ENCODE measurements around the gene LGALS4. TPM values are rescaled to one million over a fixed set of nuclear protein-coding genes. Genes with fewer than 3 reads are reported as not detected.
A peak's percentile ranks its signal among the peaks of the same experiment; 100 is the strongest.

Gene LGALS4
- total RNA-seq, 2 experiments from 2014 or later, result 3.8 to 4.0 TPM

- peak; percentile 100 for DNase-seq
- peak; percentile 65 for ATAC-seq (ENCODE audit: low read depth)
- H3K27ac Mint-ChIP-seq, result peak within 1 kb of the TSS; percentile 100
- peaks cover 30% of the 10 kb centered on the region for H3K36me3 Mint-ChIP-seq
- peak within 1 kb of the TSS; percentile 97 for H3K4me3 Mint-ChIP-seq
- POLR2A ChIA-PET, result interaction anchor here (1.0 to 7.3 kb wide), 10 partner anchors 10 to 447 kb away, joined by 3 to 161 read pairs (median 7); partner anchors contain the start of genes ECH1, FAM98C, MRPS12 and NFKBIB
- H3K9me3 Mint-ChIP-seq, result no peaks in the 10 kb centered on the region
- peaks cover 38% of the 10 kb centered on the region for H3K4me1 Mint-ChIP-seq
- no peaks in the 10 kb centered on the region for H3K27me3 Mint-ChIP-seq
These were observed 37.2 kb upstream of the LGALS4 start, which contains the start of gene HNRNPL for GRCh38 chr19:38849860-38850435. Gene HNRNPL, minus strand, starts transcription at chr19:38849986. Its CDS starts 20 bp downstream, at chr19:38849966.

- peaks cover 32% of the 10 kb centered on the region for H3K36me3 Mint-ChIP-seq
- ATAC-seq (ENCODE audit: low read depth), result peak; percentile 14
- peak overlapping the region; percentile 97 for H3K4me3 Mint-ChIP-seq
- H3K27ac Mint-ChIP-seq, result peak overlapping the region; percentile 100
- no peaks in the 10 kb centered on the region for H3K9me3 Mint-ChIP-seq
- peak; percentile 99 for DNase-seq
- peaks cover 42% of the 10 kb centered on the region for H3K4me1 Mint-ChIP-seq
- H3K27me3 Mint-ChIP-seq, result no peaks in the 10 kb centered on the region
- POLR2A ChIA-PET, result interaction anchor here (0.6 to 7.3 kb wide), 20 partner anchors 8 to 446 kb away, joined by 3 to 161 read pairs (median 4); partner anchors contain the start of genes ACTN4, ECH1, FAM98C and MRPS12
These were observed 36.6 kb upstream of the LGALS4 start for GRCh38 chr19:38849147-38849859.

- ATAC-seq (ENCODE audit: low read depth), result no peak
- POLR2A ChIA-PET, result interaction anchor here (0.6 to 7.3 kb wide), 20 partner anchors 8 to 445 kb away, joined by 3 to 161 read pairs (median 4); partner anchors contain the start of genes ACTN4, ECH1, FAM98C and MRPS12
- no peak for DNase-seq
- H3K4me3 Mint-ChIP-seq, result peak overlapping the region; percentile 97
- H3K27me3 Mint-ChIP-seq, result no peaks in the 10 kb centered on the region
- H3K9me3 Mint-ChIP-seq, result no peaks in the 10 kb centered on the region
- peaks cover 47% of the 10 kb centered on the region for H3K4me1 Mint-ChIP-seq
- peak overlapping the region; percentile 100 for H3K27ac Mint-ChIP-seq
- peaks cover 39% of the 10 kb centered on the region for H3K36me3 Mint-ChIP-seq
These were observed 35.8 kb upstream of the LGALS4 start for GRCh38 chr19:38848299-38849146.

- H3K27ac Mint-ChIP-seq, result peak overlapping the region; percentile 40
- H3K9me3 Mint-ChIP-seq, result no peaks in the 10 kb centered on the region
- POLR2A ChIA-PET, result interaction anchor here (0.8 kb wide), 1 partner anchor 32 kb away, joined by 3 read pairs; the partner anchor contains the start of gene RINL
- H3K36me3 Mint-ChIP-seq, result peaks cover 58% of the 10 kb centered on the region
- no peak for DNase-seq
- no peaks in the 10 kb centered on the region for H3K27me3 Mint-ChIP-seq
- ATAC-seq (ENCODE audit: low read depth), result no peak
- H3K4me1 Mint-ChIP-seq, result peaks cover 56% of the 10 kb centered on the region
- peak overlapping the region; percentile 26 for H3K4me3 Mint-ChIP-seq
These were observed 33.4 kb upstream of the LGALS4 start for GRCh38 chr19:38846097-38846496.

GRCh38 chr19:38845374-38846024, 32.8 kb upstream of the LGALS4 start:
- Mint-ChIP-seq H3K27ac (peak overlapping the region; percentile 40), H3K4me1 (peaks cover 55% of the 10 kb centered on the region), H3K27me3 (no peaks in the 10 kb centered on the region), H3K36me3 (peaks cover 63% of the 10 kb centered on the region), H3K9me3 (no peaks in the 10 kb centered on the region), H3K4me3 (peak overlapping the region; percentile 20)
- POLR2A ChIA-PET, result interaction anchor here (0.8 kb wide), 1 partner anchor 33 kb away, joined by 3 read pairs; the partner anchor contains the start of gene RINL
- ATAC-seq (ENCODE audit: low read depth) (no peak), DNase-seq (no peak)

GRCh38 chr19:38844093-38844686, 31.4 kb upstream of the LGALS4 start:
- no peak for ATAC-seq (ENCODE audit: low read depth)
- Mint-ChIP-seq H3K4me3 (peak overlapping the region; percentile 36), H3K27me3 (no peaks in the 10 kb centered on the region), H3K9me3 (no peaks in the 10 kb centered on the region), H3K27ac (peak overlapping the region; percentile 96), H3K36me3 (peaks cover 69% of the 10 kb centered on the region), H3K4me1 (peaks cover 57% of the 10 kb centered on the region)
- DNase-seq, result no peak
- POLR2A ChIA-PET, result interaction anchor here (0.7 to 3.6 kb wide), 5 partner anchors 9 to 83 kb away, joined by 3 to 55 read pairs (median 5); partner anchors contain the start of genes ECH1 and RINL

- Mint-ChIP-seq H3K36me3 (peaks cover 66% of the 10 kb centered on the region), H3K9me3 (no peaks in the 10 kb centered on the region), H3K27ac (peak overlapping the region; percentile 96), H3K4me1 (peaks cover 53% of the 10 kb centered on the region), H3K4me3 (peak overlapping the region; percentile 79), H3K27me3 (no peaks in the 10 kb centered on the region)
- DNase-seq (no peak), ATAC-seq (ENCODE audit: low read depth) (no peak)
- POLR2A ChIA-PET, result interaction anchor here (1.5 to 3.6 kb wide), 4 partner anchors 9 to 35 kb away, joined by 5 to 55 read pairs (median 24); partner anchors contain the start of genes ECH1 and RINL
These were observed 30.5 kb upstream of the LGALS4 start for GRCh38 chr19:38843175-38843758.

- H3K36me3 Mint-ChIP-seq, result peaks cover 60% of the 10 kb centered on the region
- no peaks in the 10 kb centered on the region for H3K9me3 Mint-ChIP-seq
- DNase-seq, result peak; percentile 71
- H3K27me3 Mint-ChIP-seq, result no peaks in the 10 kb centered on the region
- H3K4me1 Mint-ChIP-seq, result peaks cover 48% of the 10 kb centered on the region
- H3K4me3 Mint-ChIP-seq, result peak overlapping the region; percentile 79
- peak overlapping the region; percentile 96 for H3K27ac Mint-ChIP-seq
- ATAC-seq (ENCODE audit: low read depth), result peak; percentile 91
- POLR2A ChIA-PET, result interaction anchor here (0.5 to 3.6 kb wide), 21 partner anchors 9 to 439 kb away, joined by 3 to 55 read pairs (median 4); partner anchors contain the start of genes ECH1, EIF3K, FAM98C and MRPS12
These were observed 29.9 kb upstream of the LGALS4 start for GRCh38 chr19:38842439-38843174.

GRCh38 chr19:38841787-38842438, 29.2 kb upstream of the LGALS4 start:
- DNase-seq (peak; percentile 61), ATAC-seq (ENCODE audit: low read depth) (peak; percentile 27)
- peak overlapping the region; percentile 96 for H3K27ac Mint-ChIP-seq
- no peaks in the 10 kb centered on the region for H3K27me3 Mint-ChIP-seq
- H3K4me1 Mint-ChIP-seq, result peaks cover 46% of the 10 kb centered on the region
- H3K36me3 Mint-ChIP-seq, result peaks cover 57% of the 10 kb centered on the region
- POLR2A ChIA-PET, result interaction anchor here (0.6 to 3.6 kb wide), 21 partner anchors 9 to 439 kb away, joined by 3 to 55 read pairs (median 5); partner anchors contain the start of genes ECH1, EIF3K, FAM98C and MRPS12
- H3K9me3 Mint-ChIP-seq, result no peaks in the 10 kb centered on the region
- peak overlapping the region; percentile 79 for H3K4me3 Mint-ChIP-seq

GRCh38 chr19:38841180-38841766, 28.5 kb upstream of the LGALS4 start:
- DNase-seq (no peak), ATAC-seq (ENCODE audit: low read depth) (no peak)
- POLR2A ChIA-PET, result interaction anchor here (0.6 to 3.6 kb wide), 17 partner anchors 8 to 438 kb away, joined by 3 to 55 read pairs (median 7); partner anchors contain the start of genes ECH1, FAM98C, MRPS12 and RINL
- H3K4me1 Mint-ChIP-seq, result peaks cover 45% of the 10 kb centered on the region
- H3K27me3 Mint-ChIP-seq, result no peaks in the 10 kb centered on the region
- peaks cover 56% of the 10 kb centered on the region for H3K36me3 Mint-ChIP-seq
- H3K27ac Mint-ChIP-seq, result peak overlapping the region; percentile 96
- peak overlapping the region; percentile 79 for H3K4me3 Mint-ChIP-seq
- no peaks in the 10 kb centered on the region for H3K9me3 Mint-ChIP-seq
